Kidney epithelial cell (primary cell): ENCODE measurements around the gene IPO5. TPM values are rescaled to one million over a fixed set of nuclear protein-coding genes. Genes with fewer than 3 reads are reported as not detected.

Source experiments
- DNase-seq: peaks from one replicate; pipeline ENCODE4 v3.0.0-alpha.2; 2010; ENCODE audit warnings: low read depth
- H3K27me3 ChIP-seq: 2 replicates; pipeline ENCODE4 v1.6.0; 2011; ENCODE audit warnings: low read length; ENCODE audit not compliant: control insufficient read depth, insufficient read depth
- H3K36me3 ChIP-seq: 2 replicates; pipeline ENCODE4 v1.5.1; 2011; ENCODE audit warnings: low read length; ENCODE audit not compliant: control insufficient read depth, insufficient read depth
- H3K4me3 ChIP-seq: 2 replicates; pipeline ENCODE4 v1.5.1; 2011; ENCODE audit warnings: low read depth, mild to moderate bottlenecking, control low read depth, low read length
- CTCF ChIP-seq: IDR thresholded peaks from 2 replicates; pipeline ENCODE4 v1.5.1; 2011; ENCODE audit warnings: mild to moderate bottlenecking, moderate library complexity, low read length, control low read depth, inconsistent platforms; ENCODE audit not compliant: insufficient read depth, poor library complexity, severe bottlenecking
- total RNA-seq: library from RNA; depleted of rRNA; stranded (reverse); fragments of >200 nt; gene quantifications from 2 replicates; pipeline ENCODE4 v1.2.3, GENCODE V29; 2015

IPO5 gene
- total RNA-seq, 1 donor from 2014 or later, result 144 TPM

GRCh38 chr13:97961340-97961739 is 7.9 kb downstream of the IPO5 start:
- no peak for TF ChIP-seq CTCF
- no peaks in the 10 kb centered on the region for H3K27me3 ChIP-seq
- DNase-seq, result no peak
- H3K4me3 ChIP-seq, result no peak overlapping the region
- H3K36me3 ChIP-seq, result no peaks in the 10 kb centered on the region

- Histone ChIP-seq H3K27me3 (no peaks in the 10 kb centered on the region), H3K4me3 (no peak overlapping the region), H3K36me3 (no peaks in the 10 kb centered on the region)
- no peak for TF ChIP-seq CTCF
- no peak for DNase-seq
Observed at GRCh38 chr13:97962887-97963286, 9.4 kb downstream of the IPO5 start.

- no peaks in the 10 kb centered on the region for H3K36me3 ChIP-seq
- H3K27me3 ChIP-seq, result no peaks in the 10 kb centered on the region
- no peak overlapping the region for H3K4me3 ChIP-seq
- no peak for DNase-seq
- no peak for TF ChIP-seq CTCF
Observed at GRCh38 chr13:97967226-97967625, 13.8 kb downstream of the IPO5 start.

- H3K27me3 ChIP-seq, result no peaks in the 10 kb centered on the region
- no peak for DNase-seq
- H3K4me3 ChIP-seq, result no peak overlapping the region
- no peaks in the 10 kb centered on the region for H3K36me3 ChIP-seq
- TF ChIP-seq CTCF, result no peak
Observed at GRCh38 chr13:97967948-97968347, 14.5 kb downstream of the IPO5 start.

- H3K36me3 ChIP-seq, result no peaks in the 10 kb centered on the region
Observed at GRCh38 chr13:97971519-97971918, 18.0 kb downstream of the IPO5 start.

More at GRCh38 chr13:97971519-97971918, 18.0 kb downstream of the IPO5 start:
- Histone ChIP-seq H3K27me3 (no peaks in the 10 kb centered on the region), H3K4me3 (no peak overlapping the region)
- TF ChIP-seq CTCF, result no peak
- no peak for DNase-seq
